ENCODE results near the gene SAMD8.
"Not testable (repeated sequence)": the region's sequence is repeated elsewhere in the genome, so short reads cannot be mapped to it uniquely, and the experiment has no call there.

The SAMD8 gene

GRCh38 chr10:75140246-75140645, 28.8 kb downstream of the SAMD8 start:
- no peak for DNase-seq

DNA sequence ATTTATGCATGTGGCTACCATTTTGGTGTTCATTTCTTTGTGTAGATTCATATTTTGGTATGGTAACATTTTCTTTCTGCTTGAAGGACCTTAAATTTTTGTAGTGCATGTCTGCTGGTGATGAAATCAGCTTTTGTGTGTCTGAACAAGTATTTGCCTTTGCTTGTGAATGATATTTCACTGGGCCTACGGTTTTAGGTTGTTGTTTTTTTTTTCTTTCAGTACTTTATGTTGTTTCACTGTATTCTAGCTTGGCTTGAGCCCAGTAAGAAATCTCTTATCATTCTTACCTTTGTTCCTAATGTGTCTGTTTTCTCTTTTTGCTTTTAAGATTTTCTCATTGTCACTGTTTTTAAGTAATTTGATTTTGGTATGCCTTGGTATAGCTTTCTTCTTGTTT, 31.9 kb downstream of the SAMD8 start:
- DNase-seq: no peak

DNA sequence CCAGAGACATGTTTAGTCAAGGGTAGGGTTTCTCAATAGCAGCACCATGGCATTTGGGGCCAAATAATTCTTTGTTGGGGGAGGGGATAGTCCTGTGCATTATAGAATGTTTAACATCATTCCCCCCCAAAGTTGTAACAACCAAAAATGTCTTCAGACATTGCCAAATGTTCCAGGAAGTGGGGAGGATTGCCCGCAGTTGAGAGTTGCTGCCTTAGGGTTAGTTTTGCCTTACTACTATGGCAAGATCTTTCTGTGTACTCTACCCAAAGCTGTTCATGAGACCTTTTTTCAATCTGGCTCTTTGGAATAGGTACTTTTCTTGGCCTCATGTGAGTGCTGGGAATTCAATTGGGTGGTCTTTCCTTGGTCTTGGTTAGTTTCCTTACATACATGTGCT, 34.1 kb downstream of the SAMD8 start:
- DNase-seq: no peak

DNA sequence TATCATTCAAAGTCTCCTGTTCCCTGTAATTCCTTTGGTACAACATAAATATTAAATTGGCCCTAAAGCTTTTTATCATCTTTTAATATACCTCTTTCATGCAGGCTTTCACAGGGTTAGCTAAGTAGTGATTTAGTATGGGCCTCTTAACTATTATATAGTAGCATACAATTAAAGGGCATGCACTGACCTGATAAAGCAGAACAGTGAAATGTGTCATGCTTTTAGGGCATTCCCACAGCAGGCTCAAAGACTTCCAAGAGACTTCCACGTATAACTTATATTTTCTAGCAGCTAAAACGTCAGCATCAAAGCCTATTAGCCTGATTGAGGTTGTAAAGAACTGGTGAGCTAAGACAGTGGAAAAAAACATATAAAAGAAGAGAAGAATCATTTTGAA, 35.3 kb downstream of the SAMD8 start:
- no peak for DNase-seq

- no peak for DNase-seq
Observed at GRCh38 chr10:75150656-75151055, 39.2 kb downstream of the SAMD8 start.

GRCh38 chr10:75159519-75159918, 48.1 kb downstream of the SAMD8 start:
- no peak for DNase-seq

- no peak for DNase-seq
Observed at GRCh38 chr10:75165684-75166622, 54.5 kb downstream of the SAMD8 start.

GRCh38 chr10:75166623-75166972, 55.1 kb downstream of the SAMD8 start:
- no peak for DNase-seq

GRCh38 chr10:75168275-75168674, 56.8 kb downstream of the SAMD8 start:
- no peak for DNase-seq

DNA sequence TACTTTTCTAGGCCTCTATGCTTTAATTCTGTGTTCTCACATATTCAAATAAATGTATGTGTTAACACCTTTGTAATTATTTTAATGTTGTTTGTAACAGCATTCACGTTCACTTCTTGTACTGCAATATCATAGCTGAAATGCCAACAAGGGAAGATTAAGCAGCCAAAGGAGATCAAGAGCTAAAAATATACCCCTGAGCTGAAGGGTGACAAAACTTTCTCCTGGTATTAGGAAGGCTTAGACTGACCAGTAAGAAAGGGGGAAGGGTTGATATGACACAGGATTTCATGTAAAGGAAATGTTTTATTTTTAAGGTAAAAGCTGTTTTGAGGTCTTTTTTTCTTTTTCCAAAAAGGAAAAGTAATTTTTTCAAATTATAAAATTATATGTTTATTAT, 58.8 kb downstream of the SAMD8 start:
- DNase-seq: no peak

DNA sequence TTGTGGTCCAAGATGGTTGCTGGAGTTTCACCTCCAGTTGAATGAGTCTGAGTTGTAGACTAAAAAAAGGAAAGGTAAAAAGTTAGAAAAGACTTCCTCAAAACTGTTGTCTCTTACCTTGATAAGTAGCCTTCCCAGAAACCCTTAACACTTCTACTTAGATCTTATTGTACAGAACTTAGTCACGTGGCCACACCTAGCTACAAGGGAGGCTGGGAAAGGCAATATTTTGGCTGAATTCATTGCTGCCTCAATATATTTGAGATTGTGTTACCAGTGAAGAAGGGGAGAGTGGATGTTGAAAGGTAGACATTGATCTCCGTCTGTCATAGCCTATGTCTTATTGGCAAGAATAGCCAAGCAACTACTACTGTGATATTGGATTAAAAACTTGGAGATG, 63.6 kb downstream of the SAMD8 start:
- no peak for DNase-seq

- no peak for DNase-seq
Observed at GRCh38 chr10:75176046-75176445, 64.6 kb downstream of the SAMD8 start.

DNA sequence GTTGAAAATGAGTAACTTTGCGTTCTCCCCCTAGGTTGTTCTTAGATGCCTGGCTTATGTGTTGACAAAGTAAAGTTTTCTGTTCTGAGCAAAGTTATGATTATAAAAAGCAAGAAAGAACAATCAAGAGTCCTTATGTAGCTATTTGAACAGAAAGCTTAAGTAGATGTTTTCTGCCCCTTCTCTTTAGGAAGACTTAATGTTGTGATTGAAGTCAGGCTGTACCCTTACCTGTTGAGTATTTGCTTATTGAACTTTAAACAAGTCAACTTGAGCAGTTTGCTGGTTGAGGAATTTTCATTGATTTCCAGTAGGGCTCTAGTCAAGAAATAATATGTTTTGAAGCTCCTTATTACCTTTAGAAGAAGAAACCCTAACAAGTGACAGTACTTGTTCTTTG, 65.3 kb downstream of the SAMD8 start:
- DNase-seq: no peak

DNA sequence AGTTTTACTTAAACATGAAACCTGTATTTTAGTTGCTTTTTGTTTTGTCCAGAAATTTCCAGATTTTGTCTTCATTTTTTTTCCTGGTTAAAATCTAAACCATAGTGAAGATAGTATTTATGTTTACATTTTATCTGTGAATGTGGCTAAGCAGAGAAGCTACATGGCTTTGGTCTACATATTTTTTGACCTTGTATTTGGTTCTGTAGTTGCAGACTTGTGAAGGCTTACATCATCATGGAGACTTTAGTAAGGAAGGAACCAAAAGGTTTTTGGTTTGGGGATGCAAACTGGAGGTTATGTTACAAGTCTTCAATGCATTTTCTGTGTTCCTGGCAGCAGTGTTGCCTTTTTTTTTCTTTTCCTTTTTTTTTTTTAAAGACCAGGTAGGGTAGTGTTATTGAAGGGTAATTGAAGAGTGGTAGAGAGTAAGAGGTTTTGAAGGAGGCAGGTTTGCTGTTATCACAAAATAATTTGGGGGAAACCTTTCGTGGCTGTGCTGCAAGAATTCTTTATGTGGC, 68.3 kb downstream of the SAMD8 start:
- no peak for DNase-seq

DNA sequence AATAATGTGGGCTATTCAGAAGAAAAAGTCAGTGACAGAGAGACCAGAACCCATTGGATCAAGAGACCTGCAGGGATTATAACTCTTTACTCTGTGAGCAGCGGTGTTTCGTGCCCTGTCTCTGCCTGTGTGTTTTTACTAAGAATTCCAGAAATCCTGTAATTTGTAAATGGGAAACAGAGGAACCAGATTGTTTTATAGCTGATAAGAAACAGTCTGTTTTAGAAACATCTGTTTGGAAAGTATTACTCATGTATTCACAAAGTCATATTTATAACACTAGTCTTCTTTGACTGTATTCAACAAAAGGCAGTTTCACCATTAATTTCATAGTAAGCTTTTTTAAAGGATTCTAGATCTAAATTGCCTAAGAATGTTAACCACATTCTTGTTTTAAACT, 69.1 kb downstream of the SAMD8 start:
- no peak for DNase-seq

GRCh38 chr10:75181073-75181472, 69.6 kb downstream of the SAMD8 start:
- no peak for DNase-seq

DNA sequence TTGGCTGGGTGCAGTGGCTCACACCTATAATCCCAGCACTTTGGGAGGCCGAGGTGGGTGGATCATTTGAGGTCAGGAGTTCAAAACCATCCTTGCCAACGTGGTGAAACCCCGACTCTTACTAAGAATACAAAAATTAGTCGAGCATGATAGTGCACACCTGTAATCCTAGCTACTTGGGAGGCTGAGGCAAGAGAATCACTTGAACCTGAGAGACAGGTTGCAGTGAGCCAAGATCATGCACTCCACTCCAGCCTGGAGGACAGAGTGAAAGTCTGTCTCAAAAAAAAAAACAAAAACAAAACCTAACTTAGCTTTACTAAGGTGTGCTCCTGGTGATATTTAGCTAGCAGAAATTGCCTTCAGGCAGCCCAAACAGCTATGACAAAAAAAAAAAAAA, 74.9 kb downstream of the SAMD8 start:
- no peak for DNase-seq

DNA sequence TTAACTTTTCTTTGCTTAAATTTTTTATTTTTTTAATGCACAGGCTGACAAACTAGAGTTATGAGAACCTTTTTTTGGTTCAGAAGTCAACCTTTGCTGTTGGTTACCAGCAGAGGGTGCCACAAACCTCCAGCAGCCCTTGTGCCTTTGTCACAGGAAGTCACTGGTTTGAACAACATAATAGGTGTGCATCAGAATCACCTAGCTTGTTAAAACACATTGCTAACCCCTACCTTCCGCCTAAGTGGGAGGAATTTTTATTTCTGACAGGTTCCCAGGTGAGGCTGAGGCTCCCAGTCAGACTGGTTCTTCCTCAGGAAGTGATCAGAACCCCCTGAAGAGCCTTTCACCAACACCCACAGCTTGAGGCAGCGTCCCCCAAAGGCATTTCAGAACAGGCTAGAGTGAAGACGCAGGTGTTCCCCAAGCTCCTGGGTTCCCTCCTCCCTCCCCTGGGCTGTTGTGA, 76.5 kb downstream of the SAMD8 start:
- no peak for DNase-seq

- DNase-seq: not testable (repeated sequence)
Observed at GRCh38 chr10:75188522-75188921, 77.1 kb downstream of the SAMD8 start.

DNA sequence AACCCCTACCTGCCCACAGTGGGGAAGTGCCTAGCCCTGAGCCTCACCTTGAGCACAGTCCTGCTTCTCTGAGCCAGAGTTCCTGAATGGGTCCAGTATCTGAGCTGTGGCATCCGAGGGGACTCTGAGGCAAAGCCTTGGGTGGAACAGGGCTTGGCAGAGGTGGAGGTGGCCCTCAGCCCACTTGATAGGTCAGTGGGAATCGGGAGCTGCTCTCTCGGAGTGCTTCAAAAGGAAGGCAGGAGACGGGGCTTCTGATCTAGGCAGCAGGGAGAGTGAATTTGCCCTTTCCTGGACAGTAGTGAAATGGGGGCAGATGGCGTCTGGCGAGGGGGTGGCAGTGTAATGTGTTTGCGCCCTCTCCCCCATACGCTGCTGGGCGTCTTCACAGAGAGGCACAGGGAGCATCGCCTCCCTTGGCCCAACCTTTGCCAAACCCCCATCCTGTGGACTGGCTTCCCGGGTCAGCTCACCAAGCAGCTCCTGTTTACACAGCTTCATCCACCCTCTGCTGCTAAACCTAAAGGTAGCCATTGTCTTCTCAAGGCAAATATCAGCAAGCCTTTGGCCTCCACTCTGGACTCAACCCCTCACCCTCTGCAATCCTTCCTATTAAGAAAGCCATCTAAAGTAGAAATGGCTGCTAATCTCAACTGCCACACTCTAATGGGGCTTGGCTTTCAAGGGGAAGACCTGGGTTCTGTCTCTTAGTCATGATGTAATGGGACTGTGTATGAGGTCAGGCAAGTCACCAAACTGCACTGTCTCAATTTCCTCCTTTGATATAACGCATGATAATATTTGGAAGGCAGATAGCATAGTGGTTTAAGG, 78.0 kb downstream of the SAMD8 start:
- no peak for DNase-seq

DNA sequence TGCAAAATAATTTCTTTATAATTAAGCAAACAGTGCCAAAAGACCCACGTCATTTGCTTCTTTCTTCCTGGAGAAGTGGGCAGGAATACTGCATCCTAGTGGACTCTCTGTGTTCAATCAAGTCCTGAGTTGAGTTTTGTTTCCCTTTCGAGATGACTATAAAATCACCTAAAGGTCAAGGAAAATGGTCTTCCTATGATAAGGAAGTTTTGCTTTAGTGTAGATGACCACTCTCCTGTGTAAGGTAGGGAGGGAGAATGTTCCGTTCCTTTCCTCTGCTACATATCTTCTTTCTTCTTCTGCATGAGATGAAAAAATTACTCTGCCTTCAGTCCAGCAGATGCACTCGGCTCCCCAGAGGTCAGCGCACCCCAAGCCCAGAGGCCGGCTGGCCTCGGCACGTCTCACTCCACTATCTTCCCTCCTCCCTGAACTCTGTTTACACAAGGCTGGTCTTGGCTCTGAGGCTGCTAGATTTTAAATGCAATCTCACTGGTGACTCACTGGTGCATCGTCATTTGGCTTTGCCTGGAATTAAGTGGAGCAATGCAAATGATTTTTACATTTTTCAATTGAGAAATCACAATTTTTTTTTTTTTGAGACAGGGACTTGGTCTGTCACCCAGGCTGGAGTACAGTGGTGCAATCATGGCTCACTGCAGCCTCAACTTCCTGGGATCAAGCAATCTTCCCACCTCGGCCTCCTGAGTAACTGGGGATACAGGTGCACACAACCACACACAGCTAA, 80.5 kb downstream of the SAMD8 start:
- no peak for DNase-seq

GRCh38 chr10:75194625-75195024, 83.2 kb downstream of the SAMD8 start:
- DNase-seq: not testable (repeated sequence)

Measured in right kidney (tissue), 1 donor.